SHP77 treated with DMSO at 0.1 percent for 48 hours (cell line): ENCODE results near the gene LCN2.

ENCODE experiments used
- DNase-seq: peaks from one replicate; lab custom pipeline; 2025; lab: John Stamatoyannopoulos, UW

Gene LCN2

DNA sequence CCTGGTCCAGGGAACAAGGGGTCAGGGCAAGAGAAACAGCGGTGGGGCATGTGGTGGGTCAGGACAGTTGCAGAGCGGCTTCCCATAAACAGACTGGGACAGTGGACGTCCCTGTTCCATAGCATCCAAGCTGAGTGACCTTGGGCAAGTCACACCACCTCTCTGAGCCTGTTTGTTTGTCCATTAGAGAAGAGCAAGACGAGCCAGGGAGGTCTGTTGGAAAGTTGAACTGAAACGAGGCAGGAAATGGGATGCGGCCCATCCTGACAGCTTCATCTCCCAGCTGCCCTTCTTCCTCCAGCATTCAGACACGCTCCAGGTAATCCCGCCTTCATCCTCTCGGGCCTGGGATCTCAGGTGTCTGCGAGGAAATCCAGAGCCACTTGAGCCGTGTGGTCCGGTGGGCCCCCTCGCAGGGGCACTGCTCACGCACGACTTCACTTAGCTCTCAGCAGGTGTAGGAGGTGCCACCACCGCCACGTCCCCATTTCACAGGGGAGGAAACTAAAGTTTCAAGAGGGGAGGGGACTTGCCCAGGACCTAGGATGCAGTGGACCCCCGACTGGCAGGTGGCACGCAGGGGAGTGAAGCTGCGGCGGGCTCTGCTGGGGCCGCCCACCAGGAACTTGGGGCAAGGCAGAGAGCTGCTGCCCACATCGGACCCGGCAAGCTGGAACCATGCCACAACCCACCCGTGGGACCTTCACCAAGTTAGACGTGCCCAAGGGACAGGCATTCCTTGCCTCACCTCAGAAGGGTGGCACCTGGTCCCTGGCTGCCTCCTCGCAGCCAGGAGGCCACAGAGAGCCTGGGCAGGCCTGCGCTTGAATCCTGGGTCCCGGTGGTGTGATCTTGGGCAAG is 34.7 kb upstream of the LCN2 start:
- DNase-seq = no peak

DNA sequence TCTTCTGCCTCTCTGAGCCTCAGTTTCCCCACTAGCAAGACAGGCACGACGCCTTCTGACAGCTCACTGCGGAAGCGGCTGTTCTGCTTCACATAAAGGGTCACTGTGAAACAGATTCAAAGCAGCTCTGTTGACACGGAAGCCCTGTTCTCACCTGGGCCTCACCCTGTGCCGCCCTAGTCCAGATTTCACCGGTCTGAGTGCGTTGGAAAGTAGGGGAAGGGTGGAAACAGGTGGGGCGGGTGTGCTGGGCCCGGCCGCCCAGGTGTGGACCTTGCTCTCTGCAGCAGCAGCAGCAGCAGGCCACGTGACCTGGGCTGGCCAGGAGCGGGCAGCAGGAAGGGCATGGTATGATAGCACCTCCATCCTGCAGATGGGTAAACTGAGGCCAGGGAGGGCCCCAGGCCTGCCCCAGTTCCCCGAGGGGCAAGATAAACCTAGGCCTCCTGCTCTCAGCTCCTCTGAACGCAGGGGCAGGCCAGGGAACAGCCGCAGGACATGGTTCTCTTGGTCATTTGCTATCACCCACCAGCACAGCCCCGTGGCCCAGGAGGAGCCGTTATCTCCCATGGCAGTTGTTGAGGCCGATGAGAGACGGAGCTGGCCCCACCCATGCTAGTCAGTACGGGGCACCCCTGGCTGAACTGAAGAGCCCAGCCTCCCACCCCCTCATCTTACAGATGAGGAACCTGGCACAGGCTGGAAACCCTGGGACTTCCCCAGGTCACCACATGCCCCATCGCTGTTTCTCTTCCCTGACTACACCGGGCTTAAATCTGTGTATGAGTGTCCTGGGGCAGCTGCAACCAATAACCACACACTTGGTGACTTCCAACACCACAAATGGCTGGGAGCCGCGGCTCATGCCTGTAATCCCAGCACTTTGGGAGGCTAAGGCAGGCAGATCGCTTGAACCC is 33.8 kb upstream of the LCN2 start:
- no peak for DNase-seq

DNA sequence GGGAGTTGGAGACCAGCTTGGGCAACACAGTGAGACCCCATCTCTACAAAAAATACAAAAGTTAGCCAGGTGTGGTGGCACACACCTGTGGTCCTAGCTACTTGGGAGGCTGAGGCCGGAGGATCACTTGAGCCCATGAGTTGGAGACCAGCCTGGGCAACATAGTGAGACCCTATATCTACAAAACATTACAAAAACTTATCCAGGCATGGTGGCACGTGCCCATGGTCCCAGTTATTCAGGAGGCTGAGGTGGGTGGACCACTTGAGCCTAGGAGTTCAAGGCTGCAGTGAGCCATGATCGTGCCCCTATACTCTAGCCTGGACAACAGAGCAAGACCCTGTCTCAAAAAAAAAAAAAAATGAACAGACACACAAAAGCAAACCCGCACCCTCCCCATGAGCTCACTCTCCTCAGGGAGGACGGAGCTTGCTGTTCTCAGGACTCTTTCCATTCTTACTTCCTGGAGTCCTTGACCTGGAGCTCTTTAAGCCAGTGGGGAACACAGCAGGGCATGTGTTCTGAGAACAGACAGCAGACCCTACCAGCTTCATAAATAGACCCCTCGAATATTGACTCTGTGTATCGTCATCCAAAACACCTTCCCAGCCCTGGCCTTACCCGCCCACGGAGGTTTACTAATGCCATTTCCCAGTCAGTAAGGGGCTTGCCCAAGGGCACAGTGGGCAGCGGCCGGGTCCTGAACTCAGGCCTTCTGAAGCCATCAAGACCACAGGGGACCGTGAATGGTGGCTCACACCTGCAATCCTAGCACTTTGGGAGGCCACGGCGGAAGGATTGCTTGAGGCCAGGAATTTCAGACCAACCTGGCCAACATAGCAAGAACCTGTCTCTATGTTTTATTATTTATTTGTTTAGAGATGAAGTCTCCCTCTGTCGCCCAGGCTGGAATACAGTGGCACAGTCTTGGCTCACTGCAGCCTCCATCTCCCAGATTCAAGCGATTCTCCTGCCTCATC is 32.9 kb upstream of the LCN2 start:
- DNase-seq = no peak

DNA sequence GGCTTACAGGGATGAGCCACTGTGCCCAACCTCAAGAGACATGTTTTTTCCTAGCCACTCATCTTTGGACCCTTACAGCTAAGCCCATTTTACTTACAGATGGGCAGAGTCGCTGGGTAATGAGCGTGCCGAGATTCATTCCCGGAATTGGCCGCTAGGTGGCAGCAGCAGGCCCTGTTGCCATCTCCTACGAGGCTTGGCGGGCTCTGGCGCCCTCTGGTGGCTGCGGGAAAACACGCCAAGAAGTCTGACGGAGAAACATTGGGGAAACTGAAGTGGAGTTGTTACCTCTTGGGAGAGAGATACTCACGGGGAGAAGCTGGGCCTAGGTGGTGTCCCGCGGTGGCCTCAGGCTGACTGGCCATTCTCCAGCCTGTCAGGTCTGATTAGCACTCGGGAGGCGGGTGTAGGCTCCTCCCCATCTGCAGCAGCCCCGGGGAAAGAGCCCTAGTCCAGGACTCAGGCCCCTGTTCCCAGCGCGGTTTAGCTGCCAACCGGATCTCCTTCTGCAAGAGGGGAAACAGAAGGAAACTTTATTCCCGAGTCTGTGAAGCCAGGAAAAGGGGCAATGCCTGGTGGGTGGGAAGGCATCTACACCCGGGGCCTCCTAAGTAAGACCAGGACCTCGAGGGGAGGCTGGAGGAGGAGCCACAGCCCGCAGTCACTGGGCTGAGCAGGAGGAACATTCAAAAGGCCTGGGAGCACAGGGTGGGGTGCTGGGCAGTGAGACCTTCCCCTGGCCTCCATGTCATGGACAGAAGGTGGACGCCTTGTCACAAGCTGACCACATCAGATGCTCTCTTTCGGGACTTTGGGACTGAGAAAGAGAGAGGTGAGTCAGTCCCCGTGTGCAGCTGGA is 31.4 kb upstream of the LCN2 start:
- peak; percentile 54 for DNase-seq

DNA sequence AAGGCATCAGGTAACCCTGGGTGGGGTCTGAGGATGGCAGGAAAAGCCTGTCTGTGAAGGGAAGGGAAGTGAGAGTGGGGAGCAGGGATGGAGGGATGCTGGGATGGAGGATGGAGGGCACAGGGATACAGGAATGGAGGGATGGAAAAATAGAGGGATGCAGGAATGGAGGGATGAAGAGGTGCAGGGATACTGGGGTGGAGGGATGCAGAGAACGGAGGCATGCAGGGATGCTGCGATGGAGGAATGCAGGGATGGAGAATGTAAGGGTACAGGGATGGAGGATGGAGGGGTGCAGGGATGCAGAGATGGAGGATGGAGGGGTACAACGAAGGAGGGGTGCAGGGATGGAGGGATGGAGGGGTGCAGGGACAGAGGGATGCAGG is 30.8 kb upstream of the LCN2 start:
- DNase-seq = no peak

DNA sequence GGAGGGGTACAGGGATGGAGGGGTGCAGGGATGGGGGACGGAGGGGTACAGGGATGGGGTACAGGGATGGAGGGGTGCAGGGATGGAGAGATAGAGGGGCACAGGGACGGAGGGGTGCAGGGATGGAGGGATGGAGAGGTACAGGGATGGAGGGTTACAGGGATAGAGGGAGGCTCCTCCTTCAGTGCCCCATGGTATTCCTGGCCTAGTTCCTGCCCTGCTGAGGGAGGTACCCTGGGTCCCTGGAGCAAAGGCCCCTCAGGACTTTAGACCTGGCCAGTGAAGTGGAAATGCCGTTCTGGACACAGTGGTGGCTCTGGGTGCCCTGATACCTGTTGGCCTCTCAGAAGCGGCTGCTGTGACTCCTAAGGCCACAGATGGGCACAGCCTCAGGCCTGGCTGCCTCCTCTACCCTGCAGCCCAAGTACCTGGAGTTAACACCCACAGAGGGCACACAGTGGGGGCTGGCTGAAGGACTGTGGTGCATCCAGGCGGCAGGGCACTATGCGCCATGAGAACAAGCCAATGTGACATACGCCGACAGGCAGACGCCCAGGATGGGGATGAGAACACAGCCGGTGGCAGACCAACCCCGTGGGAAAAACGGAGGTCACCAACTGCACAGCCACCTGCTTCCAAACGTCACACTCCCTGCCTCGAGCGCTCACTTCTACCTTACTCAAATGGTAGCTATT is 30.1 kb upstream of the LCN2 start:
- no peak for DNase-seq

DNA sequence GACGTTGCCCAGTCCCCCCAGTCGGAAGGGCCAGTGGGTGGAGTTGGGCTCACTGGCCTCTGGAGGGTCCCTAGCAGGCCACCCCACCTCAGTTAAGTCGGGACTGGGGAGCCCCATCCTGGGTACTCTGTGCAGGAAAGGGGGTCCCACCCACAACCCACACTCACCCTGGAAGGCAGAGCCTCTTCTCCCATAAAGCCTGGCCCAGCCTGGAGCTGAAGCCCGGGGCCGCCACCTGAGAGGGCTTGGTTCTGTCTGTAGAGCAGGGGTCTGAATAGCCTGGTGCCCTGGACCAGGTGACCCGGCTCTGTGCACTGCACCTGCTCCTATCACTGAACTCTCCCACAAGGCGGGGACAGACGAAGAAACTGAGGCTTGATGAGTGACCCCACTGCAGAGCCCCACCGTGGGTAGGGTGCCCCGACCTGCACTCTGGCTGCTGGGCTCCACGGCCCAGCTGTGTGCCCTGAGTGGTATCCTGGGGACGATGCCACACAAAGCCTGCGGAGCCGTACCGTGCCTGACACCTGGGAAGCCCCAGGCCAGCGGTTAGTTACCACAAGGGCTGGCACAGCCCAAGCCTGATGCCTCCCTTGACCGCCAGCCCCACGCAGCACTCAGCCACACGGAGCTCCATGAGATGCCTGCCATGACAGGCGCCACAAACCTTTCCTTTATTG is 29.1 kb upstream of the LCN2 start:
- DNase-seq = no peak

DNA sequence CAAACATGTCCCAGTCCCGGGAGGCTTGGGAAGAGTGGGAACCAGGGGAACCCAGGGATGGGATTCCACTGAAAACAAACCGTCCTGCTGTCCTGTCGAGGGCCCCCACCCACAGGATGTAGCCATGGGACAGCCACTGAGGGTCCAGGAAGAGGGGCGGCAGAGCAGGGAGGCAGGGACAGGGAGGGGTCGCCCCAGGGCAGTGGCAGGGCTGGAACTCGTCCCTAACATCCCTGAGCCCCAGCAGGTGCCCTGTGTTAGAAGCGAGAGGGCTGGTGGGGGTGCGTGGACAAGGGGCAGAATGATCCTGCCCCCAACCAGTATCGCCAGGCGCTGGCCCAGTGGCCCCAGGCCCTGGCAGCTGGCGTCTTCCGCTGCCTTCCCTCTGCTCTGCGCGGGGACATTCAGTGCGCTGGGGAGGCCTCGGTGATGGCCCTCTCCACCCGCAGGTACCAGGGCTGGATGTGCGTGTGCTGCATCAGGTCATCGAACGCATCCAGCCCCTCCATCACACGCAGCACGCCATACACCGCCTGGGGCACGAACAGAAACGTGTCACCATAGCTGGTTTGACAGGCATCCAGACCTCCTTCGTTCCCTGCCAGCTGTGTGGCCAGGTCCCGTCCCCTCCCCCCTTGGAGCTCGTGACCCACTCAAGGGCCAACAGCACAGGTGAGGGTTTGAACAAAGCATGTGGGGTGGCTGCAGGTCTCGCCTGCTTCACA is 28.4 kb upstream of the LCN2 start:
- no peak for DNase-seq

DNA sequence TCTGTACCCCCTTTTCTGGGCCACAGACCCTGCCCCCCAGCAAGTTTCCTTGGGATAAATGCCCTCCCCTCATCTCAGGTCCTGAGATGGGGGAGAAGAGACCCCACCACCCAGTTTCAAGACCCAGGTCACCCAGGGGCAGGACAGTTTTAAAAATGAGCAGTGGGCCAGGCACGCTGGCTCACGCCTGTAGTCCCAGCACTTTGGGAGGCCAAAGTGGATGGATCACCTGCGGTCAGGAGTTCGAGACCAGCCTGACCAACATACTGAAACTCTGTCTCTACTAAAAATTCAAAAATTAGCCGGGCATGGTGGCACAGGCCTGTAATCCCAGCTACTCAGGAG is 27.8 kb upstream of the LCN2 start:
- DNase-seq = no peak

DNA sequence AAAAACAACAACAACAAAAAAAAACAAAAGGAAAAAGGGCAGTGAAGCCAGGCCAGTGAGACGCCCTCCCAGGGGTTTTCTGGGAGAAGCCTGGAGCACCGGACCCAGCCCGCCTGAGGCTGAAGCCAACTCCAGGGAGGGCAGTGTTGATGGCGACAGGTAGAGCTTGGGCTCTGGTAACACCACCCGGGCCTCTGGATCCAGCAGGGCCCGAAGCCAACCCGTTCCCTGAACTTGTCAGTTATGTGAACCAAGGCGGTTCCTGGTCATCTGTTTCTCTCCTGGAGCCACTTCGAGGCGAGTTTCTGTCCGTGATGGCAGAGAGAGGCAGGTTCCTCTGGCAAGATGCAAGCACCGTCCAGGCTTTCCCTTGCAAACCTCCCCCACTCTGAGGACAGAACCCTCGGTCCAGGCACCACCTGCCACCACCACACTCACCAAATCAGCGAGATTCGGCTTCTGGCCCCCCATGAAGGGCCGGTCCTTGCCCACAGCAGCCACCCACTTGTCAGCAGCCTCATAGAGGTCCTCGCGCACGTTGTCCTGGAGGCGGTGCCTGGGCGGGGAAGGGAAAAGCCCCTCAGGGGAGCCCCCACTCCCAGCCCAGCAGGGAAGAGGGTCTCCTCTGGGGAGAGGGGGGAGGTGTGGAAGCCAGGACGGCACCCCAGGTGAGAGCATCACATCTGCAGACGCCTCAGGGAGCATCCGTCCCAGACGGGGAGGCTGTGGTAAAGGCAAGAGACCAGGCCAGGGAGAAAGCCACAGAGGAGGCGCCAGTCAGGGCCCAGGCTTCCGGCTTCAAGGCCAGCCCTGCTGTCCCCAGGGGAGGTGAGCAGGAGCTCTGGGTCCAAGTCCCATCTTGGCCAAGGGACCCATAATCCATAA is 27.1 kb upstream of the LCN2 start:
- no peak for DNase-seq

DNA sequence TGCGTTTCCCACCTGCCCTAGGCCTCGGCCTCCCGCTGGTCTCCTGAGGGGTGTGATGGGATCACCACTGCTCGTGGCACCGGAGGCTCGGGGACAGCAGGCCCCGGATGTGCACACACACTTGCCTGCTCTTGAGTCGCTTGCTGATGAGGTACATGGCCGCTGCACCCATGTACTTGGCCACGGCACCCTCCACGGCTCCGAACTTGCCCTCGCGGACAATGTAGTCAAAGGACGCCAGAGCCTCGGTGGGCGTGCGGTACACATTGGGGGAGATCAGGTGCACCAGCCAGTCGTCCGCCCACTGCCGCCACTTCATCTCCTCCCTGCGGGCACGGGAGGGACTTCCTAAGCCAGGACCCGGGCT is 26.5 kb upstream of the LCN2 start:
- DNase-seq = no peak

DNA sequence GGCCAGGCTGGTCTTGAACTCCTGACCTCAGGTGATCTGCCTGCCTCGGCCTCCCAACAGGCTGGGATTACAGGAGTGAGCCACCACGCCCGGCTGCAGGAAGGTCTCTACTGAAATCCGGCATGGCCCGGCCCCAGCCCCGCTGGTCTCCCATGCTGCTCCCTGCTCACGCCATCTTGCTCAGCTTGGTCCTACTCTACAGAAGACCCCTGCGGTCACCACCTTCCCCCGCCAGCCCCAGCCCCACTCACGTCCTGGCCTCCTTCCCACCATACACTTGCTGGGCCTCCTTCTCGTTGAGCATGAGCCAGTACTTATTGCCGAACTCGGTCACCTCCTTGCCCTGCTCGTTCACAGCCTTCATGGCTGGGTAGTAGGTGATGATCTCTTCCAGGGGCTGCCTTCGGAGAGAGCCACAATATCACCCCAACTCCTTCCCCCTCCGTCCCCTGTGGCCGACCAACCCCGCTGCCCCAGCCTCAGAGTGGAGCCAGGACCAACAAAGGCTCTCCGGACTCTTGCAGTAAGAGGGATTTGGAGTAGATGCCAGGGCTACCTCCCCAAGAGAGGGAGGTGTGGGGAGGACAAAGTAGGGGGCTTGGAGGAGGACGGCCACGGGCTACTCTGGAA is 25.7 kb upstream of the LCN2 start:
- DNase-seq = no peak

DNA sequence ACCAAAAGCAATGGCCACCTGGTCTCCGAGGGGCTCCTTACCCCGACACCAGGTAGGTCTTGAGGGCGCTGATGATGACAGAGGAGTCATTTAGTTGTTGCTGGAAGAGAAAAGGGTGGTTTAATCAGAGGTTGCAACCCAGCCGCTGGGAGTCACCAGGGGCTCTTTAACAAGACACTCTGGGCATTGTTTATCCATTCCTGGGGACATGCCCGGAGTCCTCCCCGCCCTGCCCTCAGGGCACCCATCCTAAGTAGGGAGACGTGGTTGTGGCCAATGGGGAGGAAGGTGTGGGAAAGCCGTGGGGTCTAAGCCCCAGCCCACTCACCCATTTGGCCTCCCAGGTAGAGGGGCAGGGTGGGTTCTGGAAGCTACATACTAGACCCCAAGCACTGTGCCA is 24.8 kb upstream of the LCN2 start:
- DNase-seq = no peak

DNA sequence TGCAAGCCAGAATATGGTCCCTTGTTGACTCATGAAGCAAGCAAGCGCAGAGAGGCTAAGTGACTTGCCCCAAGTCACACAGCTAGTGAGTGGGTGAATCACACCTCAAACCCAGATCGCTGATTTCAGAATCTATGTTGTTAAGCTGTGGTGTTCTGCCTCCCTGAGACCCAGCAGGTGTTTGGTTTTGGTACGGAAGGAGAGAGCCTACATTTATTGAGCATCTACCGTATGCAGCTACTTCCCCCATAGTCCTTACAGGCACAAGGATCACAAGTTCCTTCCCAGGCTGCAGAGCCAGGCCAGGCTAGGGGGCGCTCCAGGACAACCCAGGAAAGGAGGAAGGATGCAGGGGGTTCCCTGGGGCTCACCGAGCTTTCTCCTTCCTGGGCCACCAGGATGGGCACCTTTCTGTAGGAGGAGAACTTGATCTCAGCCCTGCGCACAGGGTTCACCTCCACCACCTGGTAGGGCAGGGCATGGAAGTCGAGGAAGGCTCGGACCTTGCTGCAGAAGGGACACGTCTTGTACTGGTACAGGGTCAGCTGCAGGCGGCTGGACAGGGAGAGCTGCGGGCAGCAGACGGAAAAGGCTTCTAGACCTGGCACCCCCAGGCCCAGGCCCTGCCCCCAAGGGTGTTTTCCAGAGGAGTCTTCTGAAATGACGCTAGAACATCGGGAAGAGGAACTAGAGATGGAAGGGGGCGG is 24.2 kb upstream of the LCN2 start:
- DNase-seq = no peak

DNA sequence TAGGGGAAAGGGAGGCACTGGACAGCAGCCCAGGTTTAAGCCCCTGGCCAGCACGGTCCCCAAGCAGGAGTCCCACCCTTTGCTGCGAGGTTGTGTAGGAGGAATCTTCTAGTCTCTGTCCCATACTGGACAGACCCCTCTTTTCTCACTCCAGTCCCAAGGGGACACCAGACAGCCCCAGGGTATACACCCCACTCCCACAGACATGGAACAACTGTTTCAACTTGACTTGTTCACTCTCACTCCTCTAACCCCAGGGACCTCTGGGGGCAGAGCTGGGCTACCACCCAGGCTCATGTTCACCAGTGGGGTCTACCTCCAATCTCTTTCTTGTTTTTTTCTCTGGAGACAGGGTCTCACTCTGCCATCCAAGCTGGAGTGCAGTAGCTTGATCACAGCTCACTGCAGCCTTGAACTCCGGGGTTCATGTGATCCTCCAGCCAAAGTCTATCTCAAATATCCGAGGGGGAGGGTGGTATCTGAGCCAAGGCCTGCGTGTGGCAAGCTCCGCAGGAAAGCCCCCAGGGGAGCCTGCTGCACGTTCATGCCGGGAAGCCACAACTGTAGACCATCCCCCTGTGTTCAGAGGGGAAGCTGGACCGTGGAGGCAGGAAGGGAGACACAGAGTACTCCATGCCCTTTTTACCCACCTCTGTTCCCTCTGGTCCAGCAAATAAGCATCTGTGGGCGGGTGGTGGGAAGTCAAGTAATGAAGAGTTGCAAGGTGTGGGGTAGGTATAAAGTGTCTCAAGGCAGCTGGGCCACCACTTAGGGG is 23.5 kb upstream of the LCN2 start:
- no peak for DNase-seq

DNA sequence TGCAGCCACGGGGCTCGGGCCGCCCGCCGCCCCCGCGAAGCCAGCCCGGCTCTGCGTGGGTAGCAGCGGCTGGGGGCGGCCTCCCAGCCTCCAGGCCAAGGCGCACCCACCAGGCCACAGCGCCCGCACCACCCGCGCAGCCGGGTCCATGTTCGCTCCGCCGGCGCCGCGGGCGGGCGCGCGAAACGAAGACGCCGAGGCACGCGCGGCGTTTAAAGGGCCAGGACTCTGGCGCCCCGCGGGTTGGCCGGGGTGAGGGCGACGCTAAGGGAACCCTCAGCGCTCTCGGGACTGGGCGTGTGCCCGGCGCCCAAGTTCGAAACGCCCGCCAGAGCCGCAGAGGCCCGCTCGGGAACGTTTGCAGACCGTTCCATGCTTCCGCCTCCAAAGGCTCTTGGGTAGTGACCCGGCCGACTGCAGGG is 21.7 kb upstream of the LCN2 start, which contains the start of gene PTGES2:
PTGES2 (minus strand) TSS at position 162 of the 422 bp plus-strand sequence; CDS start at position 150, 12 bp downstream.
- peak; percentile 53 for DNase-seq
